NCI-H2171 (cell line): Measurements from ENCODE around the gene AGAP1.

Experiments
- DNase-seq: peaks from one replicate; lab custom pipeline; 2025; lab: John Stamatoyannopoulos, UW

AGAP1 gene

GRCh38 chr2:235550378-235550760 is 56.5 kb downstream of the AGAP1 start:
- DNase-seq = no peak

DNA sequence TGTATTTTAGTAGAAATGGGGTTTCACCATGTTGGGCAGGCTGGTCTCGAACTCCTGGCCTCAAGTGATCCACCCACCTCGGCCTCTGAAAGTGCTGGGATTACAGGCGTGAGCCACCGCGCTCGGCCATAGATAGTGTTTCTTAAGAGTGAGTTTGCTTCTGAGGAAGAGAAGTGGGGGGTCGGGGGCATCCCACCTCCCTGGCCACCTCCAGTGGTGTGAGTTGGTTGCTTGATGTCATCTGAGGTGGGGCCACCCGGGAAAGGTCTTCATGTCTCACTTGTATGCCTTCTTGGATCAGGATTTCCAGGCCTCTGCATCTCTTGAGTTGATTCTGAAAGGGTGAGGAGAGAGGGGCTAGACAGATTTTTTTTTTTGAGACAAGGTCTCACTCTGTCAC is 57.1 kb downstream of the AGAP1 start:
- DNase-seq = no peak

DNA sequence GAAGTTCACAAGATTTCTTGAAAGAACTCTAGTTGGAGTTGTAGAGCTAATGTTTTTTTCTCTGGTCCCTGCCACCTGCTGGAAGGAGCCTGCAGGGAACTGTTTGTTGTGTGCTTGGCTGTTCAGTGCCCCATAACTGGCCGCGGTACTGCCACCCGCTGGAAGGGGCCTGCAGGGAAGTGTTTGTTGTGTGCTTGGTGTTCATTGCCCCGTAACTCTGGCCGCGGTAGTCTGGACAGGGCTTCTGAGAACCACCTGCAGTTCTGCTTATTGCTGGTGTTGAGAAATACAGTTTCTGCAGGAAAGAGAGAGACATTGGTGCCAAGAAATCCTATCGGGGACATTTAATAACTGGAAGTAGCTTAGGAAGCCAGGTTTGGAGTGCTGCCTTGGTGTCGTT is 58.1 kb downstream of the AGAP1 start:
- no peak for DNase-seq

DNA sequence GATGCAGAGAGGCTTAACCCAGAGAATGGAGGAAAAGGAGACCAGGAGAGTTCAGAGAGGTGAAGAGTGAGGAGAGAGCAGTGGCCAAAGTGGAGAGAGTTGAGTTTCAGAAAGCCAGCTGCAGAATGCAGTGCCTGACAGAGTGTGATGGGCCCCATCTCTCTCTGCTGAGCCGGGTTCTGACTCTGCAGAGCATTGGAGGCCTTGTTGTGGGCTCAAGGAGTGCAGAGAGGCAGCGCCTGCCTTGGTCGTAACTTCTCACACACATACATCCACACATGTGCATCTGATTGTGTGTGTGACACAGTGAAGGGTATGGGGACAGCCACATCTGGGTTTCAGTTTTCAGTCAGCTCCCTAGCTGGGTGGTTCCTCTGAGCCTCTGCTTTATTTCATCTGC is 58.8 kb downstream of the AGAP1 start:
- DNase-seq = no peak

- DNase-seq = no peak
Measured at GRCh38 chr2:235553291-235553690, 59.4 kb downstream of the AGAP1 start.

GRCh38 chr2:235553696-235554100 is 59.9 kb downstream of the AGAP1 start:
- no peak for DNase-seq

DNA sequence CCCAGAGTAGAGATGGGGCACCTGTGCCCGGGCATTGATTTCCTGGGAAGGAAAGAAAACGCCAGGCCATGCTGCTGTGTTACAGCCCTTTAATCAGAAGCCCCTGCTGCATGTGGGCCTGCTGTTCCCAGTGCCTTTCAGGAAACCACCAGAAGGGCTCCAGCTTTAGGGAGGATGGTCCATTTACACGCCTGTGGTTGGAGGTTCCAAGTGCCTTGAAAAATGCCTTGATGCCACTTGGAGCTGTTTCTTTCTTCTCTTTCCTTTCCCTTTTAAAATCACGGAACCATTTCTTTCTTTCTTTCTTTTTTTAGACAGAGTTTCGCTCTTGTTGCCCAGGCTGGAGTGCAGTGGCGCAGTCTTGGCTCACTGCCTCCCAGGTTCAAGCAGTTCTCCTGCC is 60.5 kb downstream of the AGAP1 start:
- DNase-seq = no peak

DNA sequence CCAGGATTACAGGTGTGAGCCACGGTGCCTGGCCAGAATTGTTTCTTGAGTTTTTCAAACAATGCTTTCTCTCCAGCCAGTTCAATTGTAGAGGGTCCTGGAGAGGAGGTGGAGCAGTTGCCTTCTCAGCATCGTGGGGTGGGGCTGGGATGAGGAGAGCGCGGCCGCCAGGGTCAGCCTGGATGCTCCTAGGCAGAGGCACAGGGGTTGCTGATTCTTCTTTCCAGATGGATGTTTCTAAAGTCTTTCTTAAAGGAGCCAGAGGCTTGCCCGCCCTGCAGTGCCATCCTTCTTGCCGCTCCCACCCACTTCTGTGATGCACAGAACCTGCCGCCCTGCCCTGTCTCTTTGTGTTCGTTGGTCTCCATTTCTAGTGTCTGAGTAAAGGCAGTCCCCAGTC is 61.1 kb downstream of the AGAP1 start:
- no peak for DNase-seq

- DNase-seq = no peak
Measured at GRCh38 chr2:235555371-235555770, 61.5 kb downstream of the AGAP1 start.

- no peak for DNase-seq
Measured at GRCh38 chr2:235556086-235556485, 62.2 kb downstream of the AGAP1 start.

DNA sequence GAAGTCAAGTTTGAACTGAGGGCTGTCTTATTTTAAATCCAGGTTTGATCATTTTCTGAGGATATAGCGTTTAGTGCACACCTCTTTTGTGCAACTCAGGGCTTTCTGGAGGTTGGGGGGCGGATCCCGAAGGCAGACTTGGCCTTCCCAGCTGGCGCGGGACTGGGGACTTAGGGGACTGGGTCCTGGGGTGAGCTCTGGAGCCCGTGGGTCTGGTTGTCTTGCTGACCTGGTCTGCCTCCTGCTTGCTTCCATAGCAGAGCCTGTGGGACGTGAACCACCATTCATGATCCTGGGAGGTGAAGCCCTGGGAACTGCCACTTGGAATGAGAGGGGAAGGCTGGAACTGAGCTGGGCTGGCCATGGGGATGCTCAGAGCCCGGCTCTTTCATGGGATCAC is 63.1 kb downstream of the AGAP1 start:
- DNase-seq = no peak

DNA sequence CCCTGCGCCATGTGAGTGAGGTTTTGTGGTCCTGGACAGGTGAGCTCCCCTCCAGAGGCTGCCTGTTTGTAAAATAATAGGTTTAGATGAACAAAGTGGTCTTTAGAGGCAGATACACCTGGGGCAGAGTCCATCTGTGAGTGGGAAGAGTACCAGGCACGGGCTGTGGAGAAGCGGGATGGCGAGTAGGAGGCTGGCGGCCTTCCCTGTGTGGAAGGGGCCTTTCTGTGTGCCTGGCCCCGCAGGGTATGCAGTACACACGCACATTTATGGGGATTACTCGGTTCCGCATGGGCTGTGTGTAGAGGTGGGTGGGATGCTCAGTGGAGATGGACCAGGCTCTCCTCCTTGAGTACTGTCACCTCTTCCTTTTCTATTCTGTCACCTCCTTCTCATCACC is 64.1 kb downstream of the AGAP1 start:
- no peak for DNase-seq

- DNase-seq = no peak
Measured at GRCh38 chr2:235558572-235558971, 64.7 kb downstream of the AGAP1 start.

DNA sequence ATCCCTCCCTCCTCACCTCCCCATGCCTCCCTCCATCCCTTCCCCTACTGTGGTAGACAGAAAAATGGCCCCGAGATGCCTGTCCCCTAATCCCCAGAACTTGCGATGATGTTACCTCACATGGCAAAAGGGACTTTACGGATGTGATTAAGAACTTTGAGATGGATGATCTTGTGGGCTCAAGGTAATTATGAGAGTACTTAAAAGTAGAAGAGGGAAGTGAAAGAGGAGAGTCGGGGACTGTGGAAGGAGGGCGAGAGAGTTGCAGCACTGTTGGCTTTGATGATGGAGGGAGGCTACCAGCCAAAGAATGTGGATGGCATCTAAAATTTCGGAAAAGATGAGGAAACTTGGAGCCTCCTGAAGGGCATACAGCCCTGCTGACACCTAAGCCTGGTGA is 66.5 kb downstream of the AGAP1 start:
- no peak for DNase-seq

- DNase-seq = no peak
Measured at GRCh38 chr2:235561450-235561849, 67.6 kb downstream of the AGAP1 start.

- no peak for DNase-seq
Measured at GRCh38 chr2:235562065-235562747, 68.4 kb downstream of the AGAP1 start.

DNA sequence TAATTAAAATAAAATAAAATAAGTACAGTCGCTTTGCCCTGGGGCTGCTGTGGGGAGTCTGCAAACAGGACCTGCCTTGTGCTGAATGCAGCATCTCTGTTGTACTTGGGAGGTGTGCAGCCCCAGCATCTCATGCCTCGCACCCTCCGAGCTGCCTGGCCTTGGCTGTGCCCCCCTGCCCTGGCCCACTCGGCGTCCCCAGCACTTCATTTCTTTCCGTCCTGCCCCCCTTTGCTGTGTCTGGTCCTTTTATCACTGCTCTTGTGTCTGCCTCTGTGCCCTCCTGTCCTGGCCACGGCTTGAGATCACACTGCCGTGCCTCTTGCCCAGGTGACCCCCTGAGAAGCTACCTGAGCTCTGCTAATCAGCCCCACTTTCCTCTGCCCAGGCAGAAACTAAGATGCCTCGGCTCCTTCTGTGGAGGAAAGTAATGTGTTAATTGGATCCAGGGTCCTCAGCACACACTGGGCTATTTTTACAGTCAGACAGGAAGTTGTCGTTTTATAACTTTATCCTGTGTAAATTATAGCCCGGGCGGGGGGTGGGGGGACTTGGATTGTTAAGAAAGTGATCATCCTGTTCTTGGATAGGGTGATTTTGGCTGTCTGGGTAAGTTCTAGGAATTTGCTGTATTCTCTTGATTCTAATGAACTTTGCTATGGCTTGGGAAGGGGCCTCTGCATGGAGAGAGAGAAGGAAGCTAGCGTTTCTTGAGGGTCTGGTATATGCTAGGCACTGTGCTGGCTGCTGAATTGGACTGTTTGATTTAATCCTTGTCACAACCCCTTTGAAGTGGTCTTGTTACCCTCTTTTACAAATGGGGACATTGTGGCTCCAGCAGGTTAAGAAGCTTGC is 69.4 kb downstream of the AGAP1 start:
- DNase-seq = no peak

DNA sequence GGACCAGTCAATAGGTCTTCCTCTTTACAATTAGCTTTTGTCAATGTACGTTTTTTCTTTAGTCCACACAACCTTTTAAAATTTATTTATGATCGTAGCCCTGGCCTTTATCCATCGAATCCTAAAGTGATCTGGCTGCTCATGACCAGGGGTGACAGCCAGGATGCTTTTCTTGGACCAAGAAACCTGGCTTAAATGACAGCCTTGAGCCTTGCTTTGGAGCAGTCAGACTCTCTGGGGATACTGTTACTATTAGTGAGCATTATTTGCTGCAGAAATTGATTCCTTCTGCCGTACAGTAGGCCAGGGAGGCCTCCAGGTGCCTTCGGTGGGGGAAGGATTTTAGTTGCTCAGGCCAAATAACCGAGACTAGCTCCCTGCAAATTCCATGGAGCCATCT is 70.2 kb downstream of the AGAP1 start:
- DNase-seq = no peak

- no peak for DNase-seq
Measured at GRCh38 chr2:235564884-235565530, 71.2 kb downstream of the AGAP1 start.

DNA sequence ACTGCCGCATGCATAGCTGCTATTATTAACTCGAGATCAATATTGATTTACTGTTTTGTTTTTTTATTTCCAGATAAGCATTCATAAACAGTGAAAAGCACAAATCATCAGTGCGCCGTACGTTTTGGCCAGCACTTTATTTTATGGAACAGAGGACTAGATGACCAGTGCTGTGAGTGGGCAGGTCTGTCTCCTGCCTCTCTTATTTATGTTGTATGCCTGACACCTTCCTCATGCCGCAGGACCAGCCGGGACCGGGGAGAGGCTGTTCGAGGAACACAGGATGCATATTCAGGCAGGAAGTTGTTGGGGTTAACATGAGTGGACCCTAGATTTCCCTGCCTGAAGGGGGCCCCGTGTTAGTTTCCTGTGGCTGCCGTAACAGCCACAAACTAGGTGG is 72.6 kb downstream of the AGAP1 start:
- DNase-seq = no peak

- no peak for DNase-seq
Measured at GRCh38 chr2:235566931-235567495, 73.2 kb downstream of the AGAP1 start.

DNA sequence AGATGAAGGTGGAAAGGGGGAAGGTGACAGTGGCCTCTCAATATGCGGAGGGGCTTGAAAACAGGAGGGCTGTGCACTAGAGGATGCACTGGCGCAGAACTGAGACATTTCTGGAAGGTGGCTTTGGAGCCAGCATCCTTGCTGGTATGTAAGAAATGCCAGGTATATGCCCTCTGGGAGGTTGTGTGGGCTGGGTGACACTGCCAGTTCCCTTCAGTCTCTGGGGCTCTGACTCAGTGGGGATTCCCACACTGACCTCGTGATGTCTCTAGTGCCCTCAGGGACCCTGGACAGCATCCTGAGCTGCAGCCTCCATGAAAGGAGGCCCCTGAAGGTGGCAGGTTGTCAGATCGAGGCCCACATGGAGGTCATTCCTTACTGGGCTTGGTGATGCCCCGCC is 74.0 kb downstream of the AGAP1 start:
- no peak for DNase-seq

- DNase-seq = no peak
Measured at GRCh38 chr2:235568431-235568830, 74.6 kb downstream of the AGAP1 start.
